ENCODE measurements around the gene ENDOG. TPM values are rescaled to one million over a fixed set of nuclear protein-coding genes. Genes with fewer than 3 reads are reported as not detected.
"Not testable (repeated sequence)": the region's sequence is repeated elsewhere in the genome, so short reads cannot be mapped to it uniquely, and the experiment has no call there.

Gene ENDOG
- polyA plus RNA-seq, 4 donors, result 12.8 to 79.6 (median 57.1) TPM

DNA sequence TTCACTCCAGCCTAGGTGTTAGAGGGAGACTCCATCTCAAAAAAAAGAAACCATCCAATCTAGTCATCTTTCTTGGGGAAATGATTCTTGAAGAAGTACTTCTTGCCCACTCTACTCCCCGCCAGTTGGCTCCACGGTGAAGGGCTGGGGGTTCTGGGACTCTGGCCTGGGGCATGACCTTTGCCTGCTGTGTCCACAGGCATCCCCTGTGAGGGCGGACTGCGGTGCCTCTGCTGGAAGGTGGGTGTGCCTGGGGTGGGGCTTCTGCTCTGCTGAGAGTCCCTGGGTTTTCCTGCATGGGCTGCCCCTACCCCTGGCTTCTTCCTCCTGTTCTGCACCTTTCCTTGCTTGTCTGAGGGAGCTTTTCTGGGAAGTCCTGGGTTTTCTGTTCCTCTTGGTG is 27.8 kb upstream of the ENDOG start:
- DNase-seq (no peak), FAIRE-seq (no peak)
- Histone ChIP-seq H3K36me3 (ENCODE audit: control insufficient read depth in 3 of 3, insufficient read depth in 2 of 3, low read depth in 1 of 3, low read length in 3 of 3) (peaks cover 3 to 60% (median 19%) of the 10 kb centered on the region in 3 donors), H3K9me3 (ENCODE audit: control insufficient read depth in 2 of 2, insufficient read depth in 1 of 2, low read depth in 1 of 2, low read length in 1 of 2) (no peaks in the 10 kb centered on the region), H3K27me3 (ENCODE audit: control insufficient read depth in 3 of 3, insufficient read depth in 3 of 3, low read length in 3 of 3) (no peaks in the 10 kb centered on the region), H3K4me1 (ENCODE audit: control insufficient read depth in 3 of 3, insufficient read depth in 2 of 3, low read depth in 1 of 3, low read length in 2 of 3) (peaks cover 0 to 18% (median 4%) of the 10 kb centered on the region in 3 donors), H3K27ac (ENCODE audit: low read depth in 1 of 3, low read length in 2 of 3) (no peak overlapping the region), H3K4me3 (ENCODE audit: low read depth in 1 of 3, low read length in 3 of 3) (no peak overlapping the region)
- 80 to 85% (median 82%) methylated on average over 4 of the region's 4 CpGs for WGBS, 3 donors

DNA sequence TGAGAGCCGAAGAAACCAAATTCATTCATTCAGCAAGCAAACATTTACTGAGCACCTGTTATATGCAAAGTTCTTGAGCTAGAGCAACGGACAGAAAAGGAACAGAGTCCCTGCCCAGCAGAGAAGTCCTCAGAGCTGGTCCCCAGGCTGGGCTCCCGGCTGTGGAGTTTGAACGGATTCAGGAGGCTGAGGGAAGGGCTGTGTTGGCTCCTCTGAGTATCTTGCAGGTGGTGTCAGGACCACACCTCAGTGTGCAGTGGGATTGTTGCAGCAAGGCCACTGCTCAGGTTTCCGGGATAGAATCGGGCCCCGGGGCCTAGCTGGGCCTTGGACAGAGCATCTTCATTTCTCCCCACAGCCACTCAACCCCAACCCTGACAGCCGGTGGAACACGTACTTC is 26.2 kb upstream of the ENDOG start:
- H3K27me3 ChIP-seq (ENCODE audit: control insufficient read depth in 3 of 3, insufficient read depth in 3 of 3, low read length in 3 of 3), result no peaks in the 10 kb centered on the region
- peaks cover 3 to 71% (median 20%) of the 10 kb centered on the region in 3 donors for H3K36me3 ChIP-seq (ENCODE audit: control insufficient read depth in 3 of 3, insufficient read depth in 2 of 3, low read depth in 1 of 3, low read length in 3 of 3)
- no peak overlapping the region for H3K4me3 ChIP-seq (ENCODE audit: low read depth in 1 of 3, low read length in 3 of 3)
- DNase-seq, result no peak
- H3K27ac ChIP-seq (ENCODE audit: low read depth in 1 of 3, low read length in 2 of 3), result no peak overlapping the region
- no peak for FAIRE-seq
- peaks cover 0 to 13% (median 4%) of the 10 kb centered on the region in 3 donors for H3K4me1 ChIP-seq (ENCODE audit: control insufficient read depth in 3 of 3, insufficient read depth in 2 of 3, low read depth in 1 of 3, low read length in 2 of 3)
- H3K9me3 ChIP-seq (ENCODE audit: control insufficient read depth in 2 of 2, insufficient read depth in 1 of 2, low read depth in 1 of 2, low read length in 1 of 2), result no peaks in the 10 kb centered on the region
- 95 to 98% (median 95%) methylated on average over 9 of the region's 9 CpGs for WGBS, 3 donors

- FAIRE-seq, result no peak
- H3K36me3 ChIP-seq (ENCODE audit: control insufficient read depth in 3 of 3, insufficient read depth in 2 of 3, low read depth in 1 of 3, low read length in 3 of 3), result peaks cover 3 to 80% (median 23%) of the 10 kb centered on the region in 3 donors
These were observed 25.2 kb upstream of the ENDOG start for GRCh38 chr9:128792978-128793686.

GRCh38 chr9:128794961-128795360 is 23.3 kb upstream of the ENDOG start:
- H3K4me1 ChIP-seq (ENCODE audit: control insufficient read depth in 3 of 3, insufficient read depth in 2 of 3, low read depth in 1 of 3, low read length in 2 of 3); H3K27ac ChIP-seq (ENCODE audit: low read depth in 1 of 3, low read length in 2 of 3); FAIRE-seq; H3K27me3 ChIP-seq (ENCODE audit: control insufficient read depth in 3 of 3, insufficient read depth in 3 of 3, low read length in 3 of 3); H3K9me3 ChIP-seq (ENCODE audit: control insufficient read depth in 2 of 2, insufficient read depth in 1 of 2, low read depth in 1 of 2, low read length in 1 of 2); H3K4me3 ChIP-seq (ENCODE audit: low read depth in 1 of 3, low read length in 3 of 3): not testable (repeated sequence)
- peak in 1 of 2 donors; percentile 52 for DNase-seq
- H3K36me3 ChIP-seq (ENCODE audit: control insufficient read depth in 3 of 3, insufficient read depth in 2 of 3, low read depth in 1 of 3, low read length in 3 of 3), result peaks cover 7 to 90% (median 30%) of the 10 kb centered on the region in 3 donors
- WGBS, 3 donors, result 35 to 48% (median 36%) methylated on average over 2 of the region's 2 CpGs

More at GRCh38 chr9:128792978-128793686, 25.2 kb upstream of the ENDOG start:
- H3K4me3 ChIP-seq (ENCODE audit: low read depth in 1 of 3, low read length in 3 of 3), result no peak overlapping the region
- H3K27ac ChIP-seq (ENCODE audit: low read depth in 1 of 3, low read length in 2 of 3), result peak overlapping the region in 1 of 3 donors; percentile 72
- H3K9me3 ChIP-seq (ENCODE audit: control insufficient read depth in 2 of 2, insufficient read depth in 1 of 2, low read depth in 1 of 2, low read length in 1 of 2), result no peaks in the 10 kb centered on the region
- WGBS, 3 donors, result 63 to 83% (median 64%) methylated on average over 8 of the region's 8 CpGs
- peak in 1 of 2 donors; percentile 63 for DNase-seq
- no peaks in the 10 kb centered on the region for H3K27me3 ChIP-seq (ENCODE audit: control insufficient read depth in 3 of 3, insufficient read depth in 3 of 3, low read length in 3 of 3)
- H3K4me1 ChIP-seq (ENCODE audit: control insufficient read depth in 3 of 3, insufficient read depth in 2 of 3, low read depth in 1 of 3, low read length in 2 of 3), result peaks cover 0 to 8% (median 4%) of the 10 kb centered on the region in 3 donors

DNA sequence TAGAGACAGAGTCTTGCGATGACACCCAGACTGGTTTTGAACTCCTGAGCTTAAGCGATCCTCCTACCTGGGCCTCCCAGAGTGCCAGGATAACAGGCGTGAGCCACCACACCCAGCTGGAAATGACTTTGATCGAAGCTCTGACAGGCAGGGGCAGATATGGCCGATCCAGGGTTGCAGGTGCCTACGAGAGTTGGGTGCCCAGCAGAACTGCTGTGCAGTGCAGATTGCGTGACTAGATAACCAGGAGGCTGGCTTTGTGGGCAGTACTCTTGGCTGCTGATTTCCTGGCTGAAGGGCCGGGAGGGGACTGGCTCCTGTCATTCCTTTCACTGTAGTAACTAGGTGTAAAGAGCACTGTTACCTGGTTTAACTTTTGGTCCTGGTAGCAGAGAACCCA is 19.4 kb upstream of the ENDOG start:
- H3K4me3 ChIP-seq (ENCODE audit: low read depth in 1 of 3, low read length in 3 of 3), result no peak overlapping the region
- WGBS, 3 donors, result 68 to 88% (median 71%) methylated on average over 8 of the region's 8 CpGs
- peaks cover 9 to 78% (median 17%) of the 10 kb centered on the region in 3 donors for H3K36me3 ChIP-seq (ENCODE audit: control insufficient read depth in 3 of 3, insufficient read depth in 2 of 3, low read depth in 1 of 3, low read length in 3 of 3)
- peaks cover 0 to 3% (median 0%) of the 10 kb centered on the region in 3 donors for H3K4me1 ChIP-seq (ENCODE audit: control insufficient read depth in 3 of 3, insufficient read depth in 2 of 3, low read depth in 1 of 3, low read length in 2 of 3)
- H3K9me3 ChIP-seq (ENCODE audit: control insufficient read depth in 2 of 2, insufficient read depth in 1 of 2, low read depth in 1 of 2, low read length in 1 of 2), result no peaks in the 10 kb centered on the region
- no peak for FAIRE-seq
- no peak overlapping the region for H3K27ac ChIP-seq (ENCODE audit: low read depth in 1 of 3, low read length in 2 of 3)
- H3K27me3 ChIP-seq (ENCODE audit: control insufficient read depth in 3 of 3, insufficient read depth in 3 of 3, low read length in 3 of 3), result no peaks in the 10 kb centered on the region
- peak in 1 of 2 donors; percentile 53 for DNase-seq

DNA sequence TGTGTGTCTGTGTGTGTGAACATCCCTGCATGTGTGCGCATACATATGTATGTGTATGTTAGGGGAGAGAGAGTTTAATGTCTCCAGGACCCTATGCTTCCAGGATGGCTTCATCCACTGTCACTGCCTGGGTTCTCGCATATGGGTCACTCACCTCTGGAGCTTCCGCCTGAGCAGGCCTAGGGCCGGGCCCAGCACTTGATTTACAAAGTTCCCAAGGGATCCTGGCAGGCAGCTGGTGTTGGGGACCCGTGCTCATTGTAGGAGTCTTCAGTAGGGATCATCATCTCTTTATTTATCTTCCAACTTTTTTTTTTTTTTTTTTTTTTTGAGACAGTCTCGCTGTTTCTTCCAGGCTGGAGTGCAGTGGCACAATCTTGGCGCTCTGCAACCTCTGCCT is 18.2 kb upstream of the ENDOG start:
- no peak for FAIRE-seq
- Histone ChIP-seq H3K4me1 (ENCODE audit: control insufficient read depth in 3 of 3, insufficient read depth in 2 of 3, low read depth in 1 of 3, low read length in 2 of 3) (no peaks in the 10 kb centered on the region), H3K27me3 (ENCODE audit: control insufficient read depth in 3 of 3, insufficient read depth in 3 of 3, low read length in 3 of 3) (no peaks in the 10 kb centered on the region), H3K9me3 (ENCODE audit: control insufficient read depth in 2 of 2, insufficient read depth in 1 of 2, low read depth in 1 of 2, low read length in 1 of 2) (no peaks in the 10 kb centered on the region), H3K4me3 (ENCODE audit: low read depth in 1 of 3, low read length in 3 of 3) (no peak overlapping the region), H3K27ac (ENCODE audit: low read depth in 1 of 3, low read length in 2 of 3) (no peak overlapping the region), H3K36me3 (ENCODE audit: control insufficient read depth in 3 of 3, insufficient read depth in 2 of 3, low read depth in 1 of 3, low read length in 3 of 3) (peaks cover 7 to 77% (median 21%) of the 10 kb centered on the region in 3 donors)
- DNase-seq, result no peak
- 95 to 99% (median 98%) methylated on average over 7 of the region's 7 CpGs for WGBS, 3 donors

- FAIRE-seq (no peak), DNase-seq (no peak)
- Histone ChIP-seq H3K9me3 (ENCODE audit: control insufficient read depth in 2 of 2, insufficient read depth in 1 of 2, low read depth in 1 of 2, low read length in 1 of 2) (no peaks in the 10 kb centered on the region), H3K36me3 (ENCODE audit: control insufficient read depth in 3 of 3, insufficient read depth in 2 of 3, low read depth in 1 of 3, low read length in 3 of 3) (peaks cover 14 to 81% (median 26%) of the 10 kb centered on the region in 3 donors), H3K4me3 (ENCODE audit: low read depth in 1 of 3, low read length in 3 of 3) (no peak overlapping the region), H3K4me1 (ENCODE audit: control insufficient read depth in 3 of 3, insufficient read depth in 2 of 3, low read depth in 1 of 3, low read length in 2 of 3) (no peaks in the 10 kb centered on the region), H3K27ac (ENCODE audit: low read depth in 1 of 3, low read length in 2 of 3) (no peak overlapping the region), H3K27me3 (ENCODE audit: control insufficient read depth in 3 of 3, insufficient read depth in 3 of 3, low read length in 3 of 3) (no peaks in the 10 kb centered on the region)
- 93 to 94% (median 94%) methylated on average over 4 of the region's 4 CpGs for WGBS, 3 donors
These were observed 15.8 kb upstream of the ENDOG start for GRCh38 chr9:128802482-128802881.

GRCh38 chr9:128805661-128806060 is 12.6 kb upstream of the ENDOG start:
- no peak for DNase-seq
- no peaks in the 10 kb centered on the region for H3K4me1 ChIP-seq (ENCODE audit: control insufficient read depth in 3 of 3, insufficient read depth in 2 of 3, low read depth in 1 of 3, low read length in 2 of 3)
- peaks cover 9 to 77% (median 19%) of the 10 kb centered on the region in 3 donors for H3K36me3 ChIP-seq (ENCODE audit: control insufficient read depth in 3 of 3, insufficient read depth in 2 of 3, low read depth in 1 of 3, low read length in 3 of 3)
- 91 to 93% (median 92%) methylated on average over 14 of the region's 14 CpGs for WGBS, 3 donors
- FAIRE-seq, result no peak
- H3K27me3 ChIP-seq (ENCODE audit: control insufficient read depth in 3 of 3, insufficient read depth in 3 of 3, low read length in 3 of 3), result no peaks in the 10 kb centered on the region
- H3K9me3 ChIP-seq (ENCODE audit: control insufficient read depth in 2 of 2, insufficient read depth in 1 of 2, low read depth in 1 of 2, low read length in 1 of 2), result no peaks in the 10 kb centered on the region
- no peak overlapping the region for H3K27ac ChIP-seq (ENCODE audit: low read depth in 1 of 3, low read length in 2 of 3)
- H3K4me3 ChIP-seq (ENCODE audit: low read depth in 1 of 3, low read length in 3 of 3), result no peak overlapping the region
